B cell (primary cell): Measurements from ENCODE around the gene OPN1SW. TPM values are rescaled to one million over a fixed set of nuclear protein-coding genes. Genes with fewer than 3 reads are reported as not detected.

Source experiments
- ATAC-seq: fragments of 200-7000 bp; cut with Tn5 transposase; one replicate; pipeline ENCODE4 v1.10.0; 2021; ENCODE audit warnings: low read depth, mild to moderate bottlenecking, moderate number of reproducible peaks, moderate library complexity
- CTCF ChIA-PET: fragments of 350-600 bp; sonication (Branson Sonifier 250); formaldehyde crosslinking; loops from one replicate; lab custom pipeline; 2021; ENCODE audit warnings: antibody characterized with exemption, inconsistent platforms; lab: Charles Lee
- POLR2A ChIA-PET: fragments of 350-600 bp; sonication (Branson Sonifier 250); formaldehyde crosslinking; loops from one replicate; lab custom pipeline; 2021; ENCODE audit warnings: antibody characterized with exemption; lab: Charles Lee
- DNase-seq: peaks from one replicate; pipeline ENCODE4 v3.0.0; 2013
- H2AFZ ChIP-seq: 2 replicates; pipeline ENCODE4 v1.6.1; 2012; ENCODE audit warnings: mild to moderate bottlenecking, low read depth, low read length; ENCODE audit not compliant: insufficient read depth, poor library complexity, severe bottlenecking
- H3K27ac ChIP-seq, 2 donors: 1 replicate in 1 of 2; 2 replicates in 1 of 2; pipeline ENCODE4 v1.5.1; 2012 to 2013; ENCODE audit warnings: low read length in 2 of 2, mild to moderate bottlenecking in 2 of 2, moderate library complexity in 1 of 2
- H3K27me3 ChIP-seq, 4 experiments: fragments of 200-600 bp in 1 of 4; sonication (generic) in 1 of 4; replicated peaks in 1 of 4; 1 replicate in 2 of 4; 2 replicates in 2 of 4; pipeline versions ENCODE4 v1.6.1 to v1.7.0; 2013 to 2016; ENCODE audit warnings: low read length in 3 of 4, mild to moderate bottlenecking in 2 of 4, mixed read lengths in 1 of 4, moderate library complexity in 1 of 4; ENCODE audit not compliant: insufficient read depth in 4 of 4, control insufficient read depth in 3 of 4; ENCODE audit errors: control extremely low read depth in 1 of 4
- H3K36me3 ChIP-seq, 2 experiments: replicated peaks in 1 of 2; 1 replicate in 1 of 2; 2 replicates in 1 of 2; pipeline versions ENCODE4 v1.6.1 to v1.7.1; 2013; ENCODE audit warnings: low read length in 1 of 2; ENCODE audit not compliant: insufficient read depth in 2 of 2, control insufficient read depth in 1 of 2; ENCODE audit errors: control extremely low read depth in 1 of 2, extremely low read depth in 1 of 2
- H3K4me1 ChIP-seq, 2 donors: fragments of 200-600 bp in 1 of 2; sonication (generic) in 1 of 2; 1 replicate in 1 of 2; 2 replicates in 1 of 2; pipeline versions ENCODE4 v1.5.1 to v1.6.1; 2013 to 2017; ENCODE audit warnings: low read length in 2 of 2; ENCODE audit not compliant: control insufficient read depth in 2 of 2, insufficient read depth in 2 of 2
- H3K4me2 ChIP-seq: replicated peaks from 2 replicates; pipeline ENCODE3; 2012; ENCODE audit warnings: mild to moderate bottlenecking, low read depth, low read length; ENCODE audit not compliant: poor library complexity, severe bottlenecking
- H3K4me3 ChIP-seq, 5 experiments: fragments of 200-600 bp in 1 of 5; sonication (generic) in 1 of 5; 1 replicate in 3 of 5; 2 replicates in 2 of 5; pipeline versions ENCODE4 v1.5.1 to v1.7.0; 2011 to 2016; ENCODE audit warnings: low read length in 4 of 5, mild to moderate bottlenecking in 4 of 5, low read depth in 2 of 5, control low read depth in 1 of 5, moderate library complexity in 1 of 5; ENCODE audit not compliant: insufficient read depth in 1 of 5; ENCODE audit errors: control extremely low read depth in 1 of 5, extremely low read depth in 1 of 5
- H3K79me2 ChIP-seq: fragments of 200-600 bp; sonication (generic); one replicate; pipeline ENCODE4 v1.6.0; 2016; ENCODE audit warnings: low read length; ENCODE audit not compliant: control insufficient read depth, insufficient read depth
- H3K9ac ChIP-seq: fragments of 200-600 bp; sonication (generic); 2 replicates; pipeline ENCODE4 v1.6.1; 2017; ENCODE audit warnings: mild to moderate bottlenecking, low read length, moderate library complexity
- H3K9me3 ChIP-seq, 3 donors: one replicate each; pipeline versions ENCODE4 v1.6.1 to v1.7.1; 2013; ENCODE audit warnings: low read length in 2 of 3; ENCODE audit not compliant: control insufficient read depth in 2 of 3, insufficient read depth in 1 of 3; ENCODE audit errors: control extremely low read depth in 1 of 3
- H4K20me1 ChIP-seq: 2 replicates; pipeline ENCODE4 v1.6.0; 2012; ENCODE audit warnings: mild to moderate bottlenecking, low read length; ENCODE audit not compliant: insufficient read depth, control insufficient read depth, poor library complexity, severe bottlenecking
- H3K27ac Mint-ChIP-seq: one replicate; pipeline ENCODE4 v1.8.0; 2021; ENCODE audit warnings: mixed read lengths
- H3K27me3 Mint-ChIP-seq: one replicate; pipeline ENCODE4 v1.8.0; 2021; ENCODE audit warnings: mixed read lengths
- H3K4me1 Mint-ChIP-seq: one replicate; pipeline ENCODE4 v1.8.0; 2021; ENCODE audit warnings: mixed read lengths
- H3K4me3 Mint-ChIP-seq: one replicate; pipeline ENCODE4 v1.8.0; 2021; ENCODE audit warnings: mixed read lengths
- H3K9me3 Mint-ChIP-seq: one replicate; pipeline ENCODE4 v1.8.0; 2022; ENCODE audit warnings: mixed read lengths; ENCODE audit not compliant: insufficient read depth
- EZH2 ChIP-seq: IDR thresholded peaks from 2 replicates; pipeline ENCODE4 v1.6.1; 2012; ENCODE audit warnings: borderline replicate concordance, low read depth, mild to moderate bottlenecking, moderate library complexity, low read length; ENCODE audit not compliant: insufficient read depth, poor library complexity, severe bottlenecking
- WGBS: methylation state at CpG from one replicate; pipeline ENCODE4 v1.1.5; 2013; ENCODE audit warnings: missing lambda C conversion rate; ENCODE audit not compliant: insufficient coverage; 5-methylcytosine and 5-hydroxymethylcytosine counted together
- intact Hi-C: fragments of 100-400 bp; cut with micrococcal nuclease; formaldehyde crosslinking; loops from one replicate; pipeline ENCODE4 v1.10.0; 2022
- polyA plus RNA-seq: library from polyadenylated mRNA; depleted of rRNA; stranded (reverse); fragments of >200 nt; gene quantifications from 2 replicates; pipeline ENCODE4 v1.2.3, GENCODE V29; 2012
- total RNA-seq, 2 donors: library from RNA; stranded (reverse); fragments of 120-200 nt in 1 of 2; gene quantifications; 1 replicate in 1 of 2; 2 replicates in 1 of 2; pipeline versions ENCODE4 v1.2.3 to v1.2.4, GENCODE V29; 2013 to 2022
- TF ChIP-seq, protein P1 (sequence below): fragments of 200-600 bp; IDR thresholded peaks from one replicate; pipeline ENCODE4 v1.8.0; 2022; ENCODE audit warnings: antibody characterized with exemption, mild to moderate bottlenecking

Gene OPN1SW
- total and polyA plus RNA-seq, 2 donors (not counting 1 experiment from before 2014, with no cell fraction given): not detected

DNA sequence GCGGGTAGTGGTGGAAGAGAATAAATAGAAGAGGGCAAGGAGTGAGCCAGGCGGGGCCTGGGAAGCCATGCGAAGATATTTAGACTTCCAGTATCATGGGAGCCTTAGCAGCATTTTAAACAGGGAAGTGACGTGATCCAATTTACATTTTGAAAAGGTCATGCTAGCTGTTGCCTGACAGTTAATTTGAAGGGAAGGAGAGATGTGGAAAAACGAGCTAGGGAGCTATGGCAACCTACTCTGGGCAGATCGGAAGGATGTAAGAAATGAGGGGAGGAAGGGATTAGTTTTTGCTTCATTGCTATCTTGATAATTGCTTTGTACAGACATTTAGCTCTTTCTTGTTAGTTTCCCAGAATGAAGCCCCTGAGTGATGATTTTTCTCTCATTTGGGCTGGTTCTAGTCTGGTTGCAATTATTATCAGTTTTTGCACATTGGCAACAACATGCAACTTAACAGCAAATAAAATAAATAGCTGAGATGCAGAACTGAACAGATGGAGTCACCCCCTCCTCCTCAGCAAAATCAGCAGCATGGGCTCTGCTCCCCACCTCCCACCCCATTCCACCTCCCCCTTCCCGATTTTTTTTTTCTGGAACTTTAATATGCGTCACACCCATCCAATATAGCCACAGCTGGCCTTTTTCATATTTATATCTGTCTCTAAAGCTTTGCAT, 49.4 kb downstream of the OPN1SW start:
- peaks cover 7% of the 10 kb centered on the region for H3K27me3 Mint-ChIP-seq
- no peak overlapping the region for H3K4me3 ChIP-seq

DNA sequence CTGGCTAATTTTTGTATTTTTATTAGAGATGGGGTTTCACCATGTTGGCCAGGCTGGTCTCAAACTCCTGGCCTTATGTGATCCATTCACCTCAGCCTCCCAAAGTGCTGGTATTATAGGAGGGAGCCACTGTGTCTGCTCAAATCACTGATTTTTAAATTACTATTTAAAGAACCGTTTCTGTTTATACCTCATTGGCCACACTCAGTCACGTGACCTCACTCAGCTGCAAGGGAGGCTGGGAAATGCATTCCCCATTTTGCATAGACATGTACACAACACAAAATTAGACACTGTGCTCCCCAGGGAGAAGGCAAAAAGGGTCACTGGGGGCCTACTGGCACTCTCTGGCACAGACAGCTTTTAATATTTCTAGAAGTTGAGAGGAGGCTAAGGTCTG, 50.1 kb downstream of the OPN1SW start:
- CTCF ChIA-PET: interaction anchor here (1.1 kb wide), 2 partner anchors 14 to 23 kb away, joined by 3 read pairs; no protein-coding TSS in a partner anchor
- Histone ChIP-seq H3K9me3 (peaks cover 0 to 5% (median 0%) of the 10 kb centered on the region in 3 donors), H3K9ac (no peak overlapping the region), H3K4me1 (peaks cover 0 to 5% of the 10 kb centered on the region in 2 donors), H3K27me3 (peaks cover 0 to 7% (median 0%) of the 10 kb centered on the region in 4 experiments), H4K20me1 (no peaks in the 10 kb centered on the region), H3K27ac (no peak overlapping the region), H3K36me3 (no peaks in the 10 kb centered on the region), H2AFZ (no peak overlapping the region), H3K4me2 (no peak overlapping the region), H3K4me3 (no peak overlapping the region), H3K79me2 (no peaks in the 10 kb centered on the region)
- intact Hi-C loops: no loop called here
- POLR2A ChIA-PET: no interaction called here
- TF ChIP-seq, protein P1, sequence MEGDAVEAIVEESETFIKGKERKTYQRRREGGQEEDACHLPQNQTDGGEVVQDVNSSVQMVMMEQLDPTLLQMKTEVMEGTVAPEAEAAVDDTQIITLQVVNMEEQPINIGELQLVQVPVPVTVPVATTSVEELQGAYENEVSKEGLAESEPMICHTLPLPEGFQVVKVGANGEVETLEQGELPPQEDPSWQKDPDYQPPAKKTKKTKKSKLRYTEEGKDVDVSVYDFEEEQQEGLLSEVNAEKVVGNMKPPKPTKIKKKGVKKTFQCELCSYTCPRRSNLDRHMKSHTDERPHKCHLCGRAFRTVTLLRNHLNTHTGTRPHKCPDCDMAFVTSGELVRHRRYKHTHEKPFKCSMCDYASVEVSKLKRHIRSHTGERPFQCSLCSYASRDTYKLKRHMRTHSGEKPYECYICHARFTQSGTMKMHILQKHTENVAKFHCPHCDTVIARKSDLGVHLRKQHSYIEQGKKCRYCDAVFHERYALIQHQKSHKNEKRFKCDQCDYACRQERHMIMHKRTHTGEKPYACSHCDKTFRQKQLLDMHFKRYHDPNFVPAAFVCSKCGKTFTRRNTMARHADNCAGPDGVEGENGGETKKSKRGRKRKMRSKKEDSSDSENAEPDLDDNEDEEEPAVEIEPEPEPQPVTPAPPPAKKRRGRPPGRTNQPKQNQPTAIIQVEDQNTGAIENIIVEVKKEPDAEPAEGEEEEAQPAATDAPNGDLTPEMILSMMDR: no peak
- TF ChIP-seq EZH2: no peak
- WGBS: 100% methylated on average over 2 of the region's 2 CpGs
- peaks cover 4% of the 10 kb centered on the region for H3K27me3 Mint-ChIP-seq
- DNase-seq: no peak
- no peaks in the 10 kb centered on the region for H3K9me3 Mint-ChIP-seq
- no peak for ATAC-seq
- H3K27ac Mint-ChIP-seq: no peak overlapping the region
- H3K4me1 Mint-ChIP-seq: no peaks in the 10 kb centered on the region
- no peak overlapping the region for H3K4me3 Mint-ChIP-seq

More for the DNA sequence above, 49.4 kb downstream of the OPN1SW start:
- ChIA-PET POLR2A (no interaction called here), CTCF (interaction anchor here (0.9 kb wide), 1 partner anchor 8 kb away, joined by 3 read pairs; no protein-coding TSS in a partner anchor)
- WGBS: 83% methylated on average over 7 of the region's 8 CpGs
- H3K27ac Mint-ChIP-seq: no peak overlapping the region
- intact Hi-C loops: no loop called here
- H3K4me1 Mint-ChIP-seq: no peaks in the 10 kb centered on the region
- Histone ChIP-seq H3K79me2 (no peaks in the 10 kb centered on the region), H3K4me2 (no peak overlapping the region), H3K27ac (no peak overlapping the region), H3K36me3 (no peaks in the 10 kb centered on the region), H3K9ac (no peak overlapping the region), H3K9me3 (peaks cover 0 to 5% (median 0%) of the 10 kb centered on the region in 3 donors), H2AFZ (no peak overlapping the region), H3K27me3 (peaks cover 0 to 7% (median 0%) of the 10 kb centered on the region in 4 experiments), H3K4me1 (peaks cover 0 to 5% of the 10 kb centered on the region in 2 donors), H4K20me1 (no peaks in the 10 kb centered on the region)
- TF ChIP-seq, protein P1: no peak
- no peak for TF ChIP-seq EZH2
- H3K9me3 Mint-ChIP-seq: no peaks in the 10 kb centered on the region
- ATAC-seq (no peak), DNase-seq (no peak)
- H3K4me3 Mint-ChIP-seq: no peak overlapping the region
